Endodermal cell (in vitro differentiated cells): Measurements from ENCODE around the gene SMIM31. TPM values are rescaled to one million over a fixed set of nuclear protein-coding genes. Genes with fewer than 3 reads are reported as not detected.

Experiments
- DNase-seq: peaks from one replicate; pipeline ENCODE4 v3.0.0-alpha.2; 2017
- H3K27ac ChIP-seq: 2 replicates; pipeline ENCODE4 v1.5.1; 2013; ENCODE audit warnings: mild to moderate bottlenecking, low read depth, low read length, moderate library complexity
- H3K27me3 ChIP-seq: 2 replicates; pipeline ENCODE4 v1.6.1; 2013; ENCODE audit warnings: mild to moderate bottlenecking, low read length, moderate library complexity; ENCODE audit not compliant: insufficient read depth, control insufficient read depth, poor library complexity, severe bottlenecking
- H3K36me3 ChIP-seq: 2 replicates; pipeline ENCODE4 v1.7.0; 2013; ENCODE audit warnings: mild to moderate bottlenecking, low read length, moderate library complexity; ENCODE audit not compliant: control insufficient read depth, insufficient read depth
- H3K4me1 ChIP-seq: one replicate; pipeline ENCODE4 v1.7.0; 2013; ENCODE audit warnings: low read length; ENCODE audit not compliant: control insufficient read depth, insufficient read depth
- H3K4me3 ChIP-seq: 2 replicates; pipeline ENCODE4 v1.5.1; 2013; ENCODE audit warnings: mild to moderate bottlenecking, low read length, moderate library complexity
- H3K9ac ChIP-seq: 2 replicates; pipeline ENCODE4 v1.6.1; 2013; ENCODE audit warnings: mild to moderate bottlenecking, low read length, moderate library complexity; ENCODE audit not compliant: poor library complexity, severe bottlenecking; ENCODE audit errors: extremely low read depth
- H3K9me3 ChIP-seq: 2 replicates; pipeline ENCODE4 v1.6.1; 2013; ENCODE audit warnings: mild to moderate bottlenecking, low read length, moderate library complexity; ENCODE audit not compliant: control insufficient read depth
- H3K27ac Mint-ChIP-seq: 2 replicates; pipeline ENCODE4 v1.8.0; 2020; ENCODE audit warnings: mixed read lengths
- H3K27me3 Mint-ChIP-seq: 2 replicates; pipeline ENCODE4 v1.8.0; 2021; ENCODE audit warnings: mild to moderate bottlenecking, mixed read lengths; ENCODE audit not compliant: insufficient read depth
- H3K36me3 Mint-ChIP-seq: 2 replicates; pipeline ENCODE4 v1.8.0; 2020; ENCODE audit warnings: low read depth, mixed read lengths
- H3K4me1 Mint-ChIP-seq: 2 replicates; pipeline ENCODE4 v1.8.0; 2020; ENCODE audit warnings: mixed read lengths
- H3K4me3 Mint-ChIP-seq: 2 replicates; pipeline ENCODE4 v1.8.0; 2020; ENCODE audit warnings: mild to moderate bottlenecking, moderate library complexity, mixed read lengths
- H3K9me3 Mint-ChIP-seq: 2 replicates; pipeline ENCODE4 v1.8.0; 2020; ENCODE audit warnings: mild to moderate bottlenecking, mixed read lengths
- CTCF ChIP-seq: fragments of 200-600 bp; sonication (generic); conservative IDR thresholded peaks from 2 replicates; pipeline ENCODE4 v1.5.0; 2021; ENCODE audit warnings: antibody characterized with exemption, mild to moderate bottlenecking
- WGBS, 2 experiments: methylation state at CpG; one replicate each; pipeline versions ENCODE4 v1.1.5 to v1.1.7; 2013; ENCODE audit warnings: missing lambda C conversion rate in 2 of 2, mixed read lengths in 1 of 2; ENCODE audit not compliant: insufficient coverage in 1 of 2, insufficient read length in 1 of 2; 5-methylcytosine and 5-hydroxymethylcytosine counted together
- total RNA-seq, 2 donors: library from RNA; stranded (reverse); fragmentation: NEBNext Ultra II Directional in 1 of 2; extraction: Animal tissue kit (Norgen Biotek cat#: 25700) in 1 of 2; gene quantifications; 2 replicates in 1 of 2; 3 replicates in 1 of 2; pipeline ENCODE4 v1.2.1, GENCODE V29; 2021

SMIM31 gene
- total RNA-seq, 2 donors from 2014 or later: not detected

GRCh38 chr4:164821711-164822110, 67.8 kb downstream of the SMIM31 start:
- WGBS, 2 experiments: 77 to 92% methylated on average over 2 to 4 of the region's 4 CpGs
- H3K9ac ChIP-seq: no peak overlapping the region
- Mint-ChIP-seq H3K4me1 (peaks cover 31% of the 10 kb centered on the region), H3K4me3 (no peak overlapping the region), H3K9me3 (no peaks in the 10 kb centered on the region), H3K27ac (no peak overlapping the region), H3K36me3 (no peaks in the 10 kb centered on the region), H3K27me3 (no peaks in the 10 kb centered on the region)
- no peak for DNase-seq
- H3K27ac ChIP-seq: no peak overlapping the region
- H3K36me3 ChIP-seq: no peaks in the 10 kb centered on the region
- no peaks in the 10 kb centered on the region for H3K4me1 ChIP-seq
- H3K4me3 ChIP-seq: no peak overlapping the region
- H3K9me3 ChIP-seq: no peaks in the 10 kb centered on the region
- no peak for TF ChIP-seq CTCF
- H3K27me3 ChIP-seq: no peaks in the 10 kb centered on the region

- H3K27me3 Mint-ChIP-seq: no peaks in the 10 kb centered on the region
- Histone ChIP-seq H3K36me3 (no peaks in the 10 kb centered on the region), H3K27me3 (no peaks in the 10 kb centered on the region), H3K4me1 (no peaks in the 10 kb centered on the region), H3K9me3 (no peaks in the 10 kb centered on the region), H3K27ac (no peak overlapping the region), H3K9ac (no peak overlapping the region), H3K4me3 (no peak overlapping the region)
- no peaks in the 10 kb centered on the region for H3K9me3 Mint-ChIP-seq
- peaks cover 42% of the 10 kb centered on the region for H3K4me1 Mint-ChIP-seq
- no peak for DNase-seq
- no peak for TF ChIP-seq CTCF
- WGBS, 2 experiments: 83 to 94% methylated on average over 3 to 4 of the region's 4 CpGs
- H3K36me3 Mint-ChIP-seq: no peaks in the 10 kb centered on the region
- no peak overlapping the region for H3K27ac Mint-ChIP-seq
- H3K4me3 Mint-ChIP-seq: no peak overlapping the region
These were observed 70.7 kb downstream of the SMIM31 start for GRCh38 chr4:164824581-164824980.

GRCh38 chr4:164828955-164829354, 75.0 kb downstream of the SMIM31 start:
- Histone ChIP-seq H3K4me1 (no peaks in the 10 kb centered on the region), H3K36me3 (no peaks in the 10 kb centered on the region), H3K9me3 (no peaks in the 10 kb centered on the region), H3K27me3 (no peaks in the 10 kb centered on the region), H3K27ac (no peak overlapping the region), H3K9ac (no peak overlapping the region), H3K4me3 (no peak overlapping the region)
- no peaks in the 10 kb centered on the region for H3K9me3 Mint-ChIP-seq
- H3K27me3 Mint-ChIP-seq: no peaks in the 10 kb centered on the region
- WGBS, 2 experiments: 88 to 100% methylated on average over 1 to 3 of the region's 3 CpGs
- no peak for TF ChIP-seq CTCF
- no peaks in the 10 kb centered on the region for H3K36me3 Mint-ChIP-seq
- no peak overlapping the region for H3K27ac Mint-ChIP-seq
- DNase-seq: no peak
- no peak overlapping the region for H3K4me3 Mint-ChIP-seq
- H3K4me1 Mint-ChIP-seq: peaks cover 15% of the 10 kb centered on the region
